Fibroblast of skin of scalp (primary cell): ENCODE data around the gene ATIC.

Source experiments
- DNase-seq: peaks from one replicate; pipeline ENCODE4 v3.0.0-alpha.2; 2013

ATIC gene

DNA sequence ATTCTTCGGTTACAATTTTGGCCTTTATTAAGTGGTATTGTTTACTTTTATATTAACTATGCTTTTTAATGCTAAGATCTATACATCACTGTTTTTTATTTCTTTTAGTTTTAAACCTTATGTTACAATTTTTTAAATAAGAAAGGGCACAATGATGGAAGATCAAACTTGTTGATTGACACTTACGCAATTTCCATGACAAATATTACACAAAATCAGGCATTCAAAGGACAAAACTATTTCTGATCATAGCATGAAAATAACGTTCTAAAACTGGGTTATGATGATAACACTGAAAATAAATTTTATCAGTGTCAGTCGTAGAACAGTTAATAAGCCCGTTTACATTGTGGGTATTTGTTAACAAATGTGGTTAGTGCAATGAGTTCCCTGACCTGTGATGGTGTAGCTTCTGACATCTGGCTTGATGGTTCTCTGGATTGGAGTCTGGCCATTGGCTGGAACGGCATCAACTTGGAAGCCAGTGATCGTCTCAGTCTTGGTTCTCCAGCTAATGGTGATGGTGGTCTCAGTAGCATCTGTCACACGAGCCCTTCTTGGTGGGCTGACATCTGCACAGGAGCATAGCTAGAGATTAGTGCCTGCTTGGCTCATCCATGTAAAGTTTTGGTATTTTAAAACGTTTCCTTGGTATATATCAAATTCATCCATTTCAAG lies 64.4 kb downstream of the ATIC start:
- no peak for DNase-seq

DNA sequence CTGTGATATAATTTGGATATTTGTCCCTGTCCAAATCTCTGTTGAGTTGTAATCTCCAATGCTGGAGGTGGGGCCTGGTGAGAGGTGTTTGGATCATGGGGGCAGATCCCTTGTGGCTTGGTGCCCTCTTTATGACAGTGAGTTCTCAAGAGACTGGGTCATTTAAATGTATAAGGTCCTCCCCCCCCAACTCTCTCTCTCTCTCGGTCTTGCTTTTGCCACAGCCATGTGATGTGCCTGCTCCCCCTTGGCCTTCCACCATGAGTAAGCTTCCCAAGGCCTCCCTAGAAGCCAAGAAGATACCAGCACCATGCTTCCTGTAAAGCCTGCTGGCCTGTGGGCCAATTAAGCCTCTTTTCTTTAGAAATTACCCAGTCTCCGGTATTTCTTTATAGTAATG lies 65.4 kb downstream of the ATIC start:
- DNase-seq: no peak

DNA sequence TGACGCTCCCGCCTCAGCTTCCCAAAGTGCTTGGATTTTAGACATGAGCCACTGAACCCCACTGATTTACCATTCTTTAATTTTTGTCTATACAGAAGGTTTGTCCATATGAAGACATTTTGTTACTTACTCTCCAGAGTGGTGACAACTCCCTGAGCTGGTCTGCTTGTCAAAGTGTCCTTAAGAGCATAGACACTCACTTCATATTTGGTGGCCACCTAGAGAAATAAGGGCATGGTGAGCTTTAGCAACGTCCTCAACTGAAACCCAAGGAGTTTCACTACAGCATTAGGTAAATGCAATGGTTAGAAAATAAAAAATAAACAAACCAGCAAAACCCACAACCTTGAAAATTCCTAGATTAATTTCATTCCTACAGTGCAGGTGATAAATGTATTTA lies 66.2 kb downstream of the ATIC start:
- DNase-seq: no peak

DNA sequence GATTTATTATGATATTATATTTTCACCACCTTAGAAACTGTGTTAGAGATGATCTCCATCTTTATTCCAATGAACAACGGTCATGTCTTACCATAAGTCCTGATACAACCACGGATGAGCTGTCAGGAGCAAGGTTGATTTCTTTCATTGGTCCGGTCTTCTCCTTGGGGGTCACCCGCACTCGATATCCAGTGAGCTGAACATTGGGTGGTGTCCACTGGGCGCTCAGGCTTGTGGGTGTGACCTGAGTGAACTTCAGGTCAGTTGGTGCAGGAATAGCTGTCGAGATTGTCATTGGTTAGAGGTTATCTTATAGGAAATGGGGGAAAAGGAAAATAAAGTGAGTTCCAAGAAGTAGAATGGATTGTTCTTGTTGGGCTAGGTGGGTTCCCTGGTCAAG lies 67.2 kb downstream of the ATIC start:
- no peak for DNase-seq

DNA sequence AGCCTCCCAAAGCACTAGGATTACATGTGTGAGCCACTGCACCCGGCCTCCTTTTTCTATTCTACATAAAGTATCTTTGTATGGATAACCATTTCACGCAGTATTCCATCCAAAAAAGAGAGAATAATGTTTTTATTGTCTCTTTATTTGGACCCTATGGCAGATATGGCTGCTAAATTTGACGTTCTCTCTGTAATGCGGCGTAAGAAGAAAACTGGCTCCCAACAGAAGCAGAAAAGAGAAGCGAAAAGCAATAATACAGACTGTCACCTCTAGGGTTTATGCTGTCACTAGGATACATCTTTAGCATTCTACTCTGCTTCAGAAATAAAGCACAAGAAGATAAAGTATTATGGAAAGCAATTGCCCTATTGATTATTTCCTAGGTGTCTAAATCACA lies 68.1 kb downstream of the ATIC start:
- no peak for DNase-seq

DNA sequence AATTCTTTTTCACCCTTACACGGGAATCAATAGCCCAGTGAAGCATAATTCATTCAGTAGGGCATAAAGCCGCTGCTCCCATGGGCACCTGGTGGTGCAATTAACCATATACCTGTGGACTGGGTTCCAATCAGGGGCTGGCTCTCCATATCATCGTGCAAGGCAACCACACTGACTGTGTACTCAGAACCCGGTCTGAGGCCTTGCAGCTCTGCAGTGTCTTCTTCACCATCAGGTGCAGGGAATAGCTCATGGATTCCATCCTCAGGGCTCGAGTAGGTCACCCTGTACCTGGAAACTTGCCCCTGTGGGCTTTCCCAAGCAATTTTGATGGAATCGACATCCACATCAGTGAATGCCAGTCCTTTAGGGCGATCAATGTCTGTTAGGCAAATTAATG lies 68.8 kb downstream of the ATIC start:
- no peak for DNase-seq

DNA sequence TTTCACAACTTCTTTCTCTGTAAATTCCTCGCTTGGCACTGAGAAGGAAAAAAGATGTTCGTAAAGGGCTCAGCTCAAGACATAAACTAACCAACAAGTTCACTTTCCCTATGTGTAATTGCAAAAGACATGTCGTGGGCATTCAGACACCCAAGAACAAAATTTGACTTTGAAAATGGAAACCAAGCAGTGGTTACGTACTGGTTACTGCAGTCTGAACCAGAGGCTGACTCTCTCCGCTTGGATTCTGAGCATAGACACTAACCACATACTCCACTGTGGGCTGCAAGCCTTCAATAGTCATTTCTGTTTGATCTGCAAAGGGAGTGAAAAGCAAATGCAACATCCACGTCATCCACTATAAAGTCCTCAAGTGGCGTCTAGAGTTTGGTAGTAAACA lies 70.2 kb downstream of the ATIC start:
- no peak for DNase-seq

DNA sequence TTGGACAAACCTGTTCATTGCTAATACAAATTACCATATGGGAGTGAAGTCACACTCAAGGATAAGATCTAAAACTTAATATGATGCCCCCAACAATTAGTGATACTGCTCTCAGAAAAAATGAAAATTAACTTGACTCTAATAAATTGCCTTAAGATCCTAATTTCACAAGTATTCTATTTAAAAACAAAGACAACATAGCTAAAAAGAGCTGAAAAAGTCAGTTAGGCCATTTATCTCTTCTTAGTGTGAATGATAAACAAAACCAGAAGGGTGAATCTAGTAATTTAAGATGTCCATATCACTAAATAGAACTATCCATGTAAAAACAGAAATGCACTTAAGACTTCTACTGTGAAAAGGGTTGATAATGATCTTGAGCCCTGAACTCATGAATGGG lies 70.6 kb downstream of the ATIC start:
- no peak for DNase-seq

DNA sequence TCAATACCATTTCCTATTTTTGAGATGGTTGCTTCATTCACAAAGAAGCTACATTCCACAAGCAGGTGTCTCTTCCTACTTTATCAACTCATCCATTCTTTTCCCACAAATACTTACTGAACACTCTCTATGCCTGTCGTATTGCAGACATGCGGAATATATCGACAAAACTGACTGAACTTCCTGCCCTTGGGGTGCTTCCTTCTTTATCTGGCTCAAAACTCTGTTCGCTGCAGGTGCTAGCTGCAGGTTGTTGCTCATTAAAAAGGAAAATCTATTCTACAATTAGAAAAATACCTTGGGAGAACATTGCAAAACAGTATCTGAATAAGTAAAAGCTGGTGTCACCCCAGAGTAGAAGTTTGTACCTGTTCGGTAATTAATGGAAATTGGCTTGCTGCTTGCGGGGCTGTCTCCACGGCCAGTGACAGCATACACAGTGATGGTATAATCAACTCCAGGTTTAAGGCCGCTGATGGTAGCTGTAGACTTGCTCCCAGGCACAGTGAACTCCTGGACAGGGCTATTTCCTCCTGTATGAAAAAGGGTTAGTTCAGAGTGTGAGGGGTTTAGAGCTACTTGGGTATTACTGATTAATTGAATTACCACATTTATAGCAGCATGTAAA lies 71.9 kb downstream of the ATIC start:
- DNase-seq: no peak

DNA sequence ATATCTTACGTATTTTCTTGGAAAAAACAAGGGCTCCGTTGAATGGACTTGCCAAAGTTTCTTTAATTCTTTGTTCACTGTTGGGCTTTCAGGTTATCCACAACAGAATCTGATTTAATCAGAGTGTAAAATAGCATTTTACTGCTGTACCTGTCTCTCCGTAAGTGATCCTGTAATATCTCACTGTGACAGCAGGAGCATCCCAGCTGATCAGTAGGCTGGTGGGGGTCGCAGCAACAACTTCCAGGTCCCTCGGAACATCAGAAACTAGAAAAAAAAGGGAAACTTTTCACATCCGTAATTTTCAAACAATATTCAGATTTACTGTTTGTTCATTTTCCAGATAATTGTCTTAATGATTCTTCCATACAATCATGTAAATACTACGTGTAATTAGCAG lies 72.9 kb downstream of the ATIC start:
- no peak for DNase-seq

DNA sequence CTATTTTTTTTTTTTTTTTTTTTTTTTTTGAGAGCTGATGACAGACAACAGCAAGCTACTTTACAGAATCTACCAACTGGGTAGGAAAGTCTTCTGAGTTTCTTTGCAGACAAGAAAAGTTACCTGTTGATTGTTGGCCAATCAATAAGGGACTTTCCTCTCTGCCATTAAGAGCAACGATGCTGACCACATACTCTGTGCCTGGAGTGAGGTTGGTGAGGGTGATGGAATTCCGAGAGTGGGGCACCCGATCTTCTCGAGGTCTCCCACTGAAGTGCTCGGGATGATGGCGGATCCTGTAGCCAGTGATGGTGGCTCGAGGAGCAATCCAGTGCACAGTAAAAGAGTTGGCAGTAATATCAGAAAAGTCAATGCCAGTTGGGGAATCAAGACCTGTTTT lies 74.7 kb downstream of the ATIC start:
- no peak for DNase-seq

DNA sequence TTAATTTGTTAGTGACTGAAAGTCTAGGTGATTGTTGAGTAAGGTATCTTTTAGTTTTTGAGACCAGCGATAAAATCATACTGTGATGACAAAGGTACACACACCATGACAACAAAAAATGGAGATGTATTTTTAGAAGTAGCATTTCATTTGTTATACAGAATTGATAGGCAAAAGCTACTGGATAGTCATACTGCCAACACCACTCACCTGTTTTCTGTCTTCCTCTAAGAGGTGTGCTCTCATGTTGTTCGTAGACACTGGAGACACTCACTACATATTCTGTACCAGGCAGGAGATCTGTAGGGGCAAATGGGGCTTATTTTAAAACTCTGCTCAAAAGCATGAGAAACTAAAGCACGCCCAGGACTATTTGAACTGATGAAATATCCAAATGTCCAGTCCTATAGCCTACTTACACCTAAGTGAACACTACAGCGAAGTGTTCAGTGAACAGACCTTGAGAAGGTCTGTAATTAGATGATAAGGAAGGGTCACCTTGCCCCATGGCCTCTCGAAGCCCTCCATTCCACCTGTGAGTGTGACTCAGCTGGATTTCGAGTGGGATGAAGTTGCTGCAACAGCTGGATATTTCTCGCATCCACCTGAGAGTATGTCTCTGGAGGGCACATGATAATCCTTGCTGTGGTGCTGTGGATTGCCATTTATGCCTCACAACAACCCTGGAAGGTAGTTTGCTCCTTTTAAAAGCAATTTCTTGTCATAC lies 76.3 kb downstream of the ATIC start:
- DNase-seq: no peak

DNA sequence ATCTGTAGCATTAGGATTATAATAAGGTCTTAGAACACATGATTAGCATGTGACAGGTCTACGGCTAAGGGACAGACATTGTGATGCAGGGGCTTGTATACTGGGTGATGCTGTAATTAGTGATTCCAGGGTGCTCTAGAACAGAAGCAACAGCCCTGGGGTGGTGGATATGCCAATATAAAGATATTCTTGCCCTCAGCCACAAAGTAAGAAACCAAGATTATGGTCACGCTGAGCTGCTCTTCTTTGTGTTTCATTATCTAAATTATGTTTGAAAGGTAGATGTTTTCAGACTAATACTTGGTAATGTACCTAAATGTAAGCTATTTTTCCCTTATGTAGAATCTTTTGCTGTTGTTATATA lies 78.7 kb downstream of the ATIC start:
- DNase-seq: no peak

DNA sequence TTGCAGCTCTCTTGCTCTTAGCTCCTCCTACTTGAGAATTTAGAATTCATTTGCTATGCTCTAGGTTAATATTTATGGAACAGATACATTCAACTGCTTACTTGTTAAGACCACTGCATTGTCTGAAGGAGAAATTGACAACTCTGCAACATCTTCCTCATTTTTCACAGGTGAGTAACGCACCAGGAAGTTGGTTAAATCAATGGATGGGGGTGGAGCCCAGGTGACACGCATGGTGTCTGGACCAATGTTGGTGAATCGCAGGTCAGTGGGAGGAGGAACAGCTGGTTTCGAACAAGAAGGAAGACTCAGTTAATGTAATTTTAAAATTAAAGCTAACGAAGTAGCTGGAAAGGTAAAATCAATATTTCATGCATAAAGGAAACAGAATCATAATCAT lies 79.7 kb downstream of the ATIC start:
- no peak for DNase-seq

DNA sequence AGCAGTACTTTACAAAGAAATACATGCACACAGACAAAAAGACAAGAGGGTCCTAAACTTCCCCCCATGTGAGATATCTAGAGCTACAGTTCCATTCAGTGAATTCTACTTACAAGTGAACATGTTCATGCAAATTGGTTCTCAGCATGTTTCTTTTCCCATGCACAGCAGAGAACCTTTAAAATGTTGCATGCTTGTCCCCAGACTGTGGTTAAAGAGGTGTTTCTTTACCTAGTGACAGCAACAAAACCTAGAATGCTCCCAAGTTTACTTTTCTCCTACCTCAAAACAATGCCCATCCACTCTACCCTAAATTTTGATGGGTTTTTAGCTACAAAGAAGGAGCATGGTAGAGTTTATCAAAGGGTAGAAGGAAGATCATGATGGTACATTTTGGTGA lies 80.3 kb downstream of the ATIC start:
- DNase-seq: no peak

DNA sequence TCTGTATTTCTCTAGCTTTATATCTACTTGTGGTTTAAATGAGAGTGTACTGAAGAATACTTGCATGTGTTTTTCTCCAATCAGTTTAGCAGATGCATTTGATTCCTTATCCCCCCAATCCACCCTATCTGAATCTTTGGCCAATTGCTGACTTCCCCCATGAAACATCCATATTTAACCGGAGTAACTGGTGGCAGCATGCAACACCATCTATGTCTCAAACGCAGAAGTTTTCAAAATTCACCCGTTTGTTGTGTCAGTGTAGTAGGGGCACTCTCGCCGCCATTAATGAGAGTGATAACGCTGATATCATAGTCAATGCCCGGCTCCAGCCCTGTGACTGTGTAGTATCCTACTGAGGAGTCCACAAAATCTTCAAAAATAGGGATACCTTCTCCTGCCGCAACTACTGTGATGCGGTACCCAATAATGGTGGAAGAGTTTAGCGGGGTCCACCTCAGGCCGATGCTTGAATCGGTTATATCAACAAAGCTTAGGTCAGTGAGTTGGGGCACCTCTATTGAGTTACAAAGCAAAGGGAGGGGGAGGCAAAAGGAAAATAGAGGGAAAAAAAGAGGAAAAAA lies 80.9 kb downstream of the ATIC start:
- DNase-seq: no peak

DNA sequence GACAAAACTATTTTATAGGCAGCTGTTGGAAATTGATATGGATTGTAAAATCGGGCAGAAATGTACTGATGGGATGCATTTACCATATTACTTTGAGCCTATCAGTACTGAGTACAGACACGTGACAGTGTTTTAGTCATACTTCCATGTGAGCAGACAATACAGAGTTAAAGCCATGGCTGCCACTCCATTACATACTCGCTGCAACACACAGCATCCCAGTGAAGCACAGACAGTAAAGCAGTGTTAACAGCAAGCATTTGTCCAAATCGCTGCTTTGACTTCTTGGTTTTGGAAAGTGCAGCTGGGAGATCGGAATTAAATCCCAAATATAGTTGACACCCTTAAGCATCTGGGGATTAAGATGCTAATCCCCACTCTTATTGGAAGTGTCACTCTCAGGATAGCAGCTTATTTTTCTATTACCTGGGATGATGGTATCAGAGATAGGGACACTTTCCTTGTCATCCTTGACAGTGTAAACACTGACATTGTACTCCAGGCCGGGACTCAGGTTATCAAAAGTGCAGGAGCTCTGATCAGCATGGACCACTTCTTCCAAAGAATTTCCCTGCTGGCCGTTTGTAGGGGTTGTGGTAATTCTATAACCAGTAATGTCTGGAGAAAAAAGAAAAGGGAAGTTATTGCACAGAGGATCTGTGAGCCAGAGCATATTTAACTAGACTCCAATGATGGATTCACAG lies 82.4 kb downstream of the ATIC start:
- no peak for DNase-seq

DNA sequence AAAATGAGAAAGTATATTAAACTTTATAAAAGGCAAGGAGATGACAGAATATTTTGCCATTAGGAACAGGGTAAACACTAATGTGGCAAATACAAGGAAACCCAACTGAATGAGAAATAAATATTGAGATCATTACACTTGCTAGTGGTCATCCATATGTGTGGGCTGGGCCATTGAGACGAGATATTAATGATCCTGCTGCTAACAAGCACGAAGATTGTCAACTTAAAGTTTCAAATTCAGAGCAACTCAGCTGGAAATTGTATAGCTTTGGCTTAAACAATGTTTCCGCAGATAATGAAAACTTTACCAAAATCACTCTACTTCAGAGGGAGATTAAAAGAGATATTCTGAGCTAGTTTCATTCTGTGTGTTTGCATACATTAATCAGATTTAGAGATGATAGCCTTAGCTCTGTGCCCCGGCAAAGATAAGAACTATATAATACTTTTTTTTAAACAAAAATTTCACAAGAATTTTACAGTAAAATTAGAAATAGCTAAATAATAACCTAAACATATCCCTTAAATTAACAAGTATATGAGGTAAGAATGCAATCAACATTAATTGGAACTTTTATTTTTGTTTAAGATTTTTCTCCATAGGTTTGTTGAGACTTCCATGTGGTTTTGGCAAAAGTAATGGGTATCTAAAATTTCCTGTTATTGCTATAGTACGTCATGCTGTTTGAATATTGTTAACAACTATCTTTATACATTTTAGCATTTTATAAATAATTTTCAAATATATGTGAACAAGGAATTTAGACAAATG lies 84.0 kb downstream of the ATIC start:
- no peak for DNase-seq

DNA sequence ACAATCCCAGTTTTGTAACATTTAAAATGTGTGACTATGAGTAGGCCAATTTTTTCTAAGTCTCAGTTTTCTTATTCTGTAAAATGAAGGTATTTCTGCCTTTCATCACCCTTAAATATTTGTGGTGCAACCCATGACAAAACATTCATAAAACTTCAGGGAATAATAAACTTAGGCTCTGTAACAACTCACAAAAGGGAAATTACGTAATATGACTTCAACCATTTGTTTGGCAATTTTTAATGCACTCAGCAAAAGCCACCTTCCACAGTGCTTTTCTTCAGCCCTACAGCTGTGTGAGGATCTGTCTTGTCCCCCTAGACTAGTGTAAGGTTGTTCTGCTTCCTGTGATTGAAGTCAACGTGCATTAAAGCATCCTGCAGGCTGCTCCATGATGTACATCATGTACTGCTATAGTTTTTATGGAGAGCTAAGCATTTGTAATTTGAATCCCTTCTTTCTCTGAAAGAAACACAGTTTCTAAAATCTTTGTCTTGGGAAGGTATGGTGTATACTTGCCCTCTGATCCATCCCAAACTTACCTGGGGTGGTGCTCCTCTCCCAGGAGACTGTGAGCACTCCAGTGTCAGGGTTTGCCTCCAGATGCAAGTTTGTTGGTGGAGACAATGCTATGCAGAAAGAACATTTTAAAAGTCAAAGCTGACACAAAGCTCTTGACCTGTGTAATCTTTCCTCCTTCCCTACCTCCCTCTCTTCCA lies 84.9 kb downstream of the ATIC start:
- peak; percentile 64 for DNase-seq

DNA sequence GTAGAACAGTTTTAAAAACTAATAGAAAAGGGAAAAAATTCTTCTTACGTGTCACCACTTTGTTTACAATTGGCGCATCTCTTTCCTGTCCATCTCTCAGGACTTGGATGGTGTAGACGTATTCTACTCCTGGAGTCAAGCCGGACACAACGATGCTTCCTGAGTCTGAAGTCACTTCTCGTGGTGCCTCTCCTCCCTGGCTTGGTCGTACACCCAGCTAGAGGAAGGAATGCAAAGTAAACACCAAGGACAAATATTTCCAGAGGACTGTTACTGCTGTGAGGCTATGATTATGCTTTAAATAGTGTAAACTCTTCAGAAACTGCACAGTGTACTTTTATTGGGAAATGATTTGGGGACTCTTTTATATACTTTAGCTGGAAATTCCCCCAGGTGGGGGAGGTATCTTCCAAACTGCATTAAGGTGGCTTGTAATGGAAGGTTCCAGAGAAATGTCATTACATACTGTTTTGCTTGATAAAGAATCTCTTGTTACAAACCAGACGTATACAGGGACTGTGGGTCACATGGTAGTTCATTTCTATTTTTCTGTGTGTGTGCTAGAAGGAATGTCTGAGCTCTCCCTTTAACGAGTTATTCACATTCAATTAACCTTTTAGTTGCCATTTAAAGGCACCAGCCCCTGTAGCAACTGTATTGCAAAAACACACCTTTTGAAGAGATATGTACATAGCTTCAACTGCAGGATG lies 85.9 kb downstream of the ATIC start:
- no peak for DNase-seq

DNA sequence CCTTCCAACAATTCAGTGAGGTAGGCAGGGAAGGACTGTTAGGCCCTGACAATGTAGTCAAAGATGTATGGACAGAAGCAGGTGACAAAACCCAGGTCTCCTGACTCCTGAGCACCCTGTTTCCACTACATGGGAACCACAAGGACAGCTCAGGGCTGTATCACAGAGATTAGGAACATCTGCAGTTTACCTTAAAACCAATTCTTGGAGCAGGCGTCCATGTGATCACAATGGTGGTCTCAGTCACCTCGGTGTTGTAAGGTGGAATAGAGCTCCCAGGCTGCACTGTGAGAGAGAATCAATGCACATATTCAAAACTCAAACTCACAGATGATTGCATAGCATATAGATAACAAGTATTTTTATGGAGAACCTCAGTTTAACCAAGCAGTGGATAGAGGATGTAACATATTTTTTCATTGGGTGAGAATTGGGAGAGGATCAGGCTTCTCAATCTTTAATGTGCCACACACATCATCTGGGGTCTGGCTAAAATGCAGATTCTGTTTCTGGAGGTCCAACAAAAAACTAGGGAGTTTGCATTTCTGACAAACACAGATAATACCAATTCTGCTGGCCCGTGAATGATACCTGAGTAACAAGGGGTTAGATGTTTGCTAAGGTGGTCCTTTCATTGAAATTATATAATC lies 87.3 kb downstream of the ATIC start:
- DNase-seq: no peak
